Stimulated activated CD8-positive, alpha-beta memory T cell treated with anti-CD3 and anti-CD28 coated beads, Interleukin-2, amount 100 ng/mL, for 48 hours (primary cell): ENCODE results near the gene SLIT3.

ENCODE experiments used
- DNase-seq, 2 donors: peaks; one replicate each; pipeline ENCODE4 v3.0.0-alpha.2; 2020; ENCODE audit warnings: low read depth in 2 of 2

The SLIT3 gene

GRCh38 chr5:168831383-168831782 is 469.6 kb downstream of the SLIT3 start:
- no peak for DNase-seq

GRCh38 chr5:168830833-168831232 is 470.1 kb downstream of the SLIT3 start:
- DNase-seq: no peak

DNA sequence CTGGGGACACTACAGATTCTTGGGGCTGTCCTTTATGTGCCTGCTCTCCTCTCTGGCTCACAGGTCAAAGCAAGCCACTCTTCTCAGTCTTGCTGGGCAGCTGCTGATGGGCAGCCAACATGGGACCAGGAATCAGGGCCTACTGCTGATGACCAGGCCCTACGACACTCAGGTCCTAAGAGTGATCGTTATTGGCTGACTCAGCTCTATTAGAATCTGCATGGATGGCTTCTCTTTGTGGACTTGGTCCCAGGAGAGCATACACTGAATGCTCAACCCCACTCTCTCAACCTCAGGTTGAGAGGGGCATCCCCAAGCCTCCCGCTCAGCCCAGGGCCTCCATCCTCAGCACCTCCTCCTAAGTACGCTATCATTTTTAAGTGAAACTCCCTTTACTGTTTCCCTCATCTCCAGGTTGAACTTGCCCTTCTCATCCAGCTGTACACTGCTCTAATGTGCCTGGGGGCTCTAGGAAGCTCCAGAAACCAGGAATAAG is 471.0 kb downstream of the SLIT3 start:
- DNase-seq: no peak

DNA sequence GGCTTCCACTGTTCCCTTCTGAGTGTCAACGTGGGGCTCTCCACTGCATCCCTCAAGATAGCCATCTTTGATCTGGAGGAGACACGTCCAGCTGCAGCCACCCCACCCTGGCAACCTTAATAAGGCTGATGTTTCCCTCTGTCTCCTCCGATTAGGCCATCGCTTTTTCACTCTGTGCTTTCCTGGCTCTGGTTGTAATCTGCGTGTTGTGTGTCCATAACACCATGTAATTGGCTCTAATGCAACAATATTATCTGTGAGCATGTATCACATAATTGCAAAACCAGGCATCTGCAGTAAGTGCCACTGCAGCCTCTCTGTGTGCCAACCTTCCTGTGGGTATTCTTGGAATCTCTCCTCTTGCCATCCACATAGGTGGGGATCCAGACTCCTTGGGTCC is 471.9 kb downstream of the SLIT3 start:
- DNase-seq: no peak

DNA sequence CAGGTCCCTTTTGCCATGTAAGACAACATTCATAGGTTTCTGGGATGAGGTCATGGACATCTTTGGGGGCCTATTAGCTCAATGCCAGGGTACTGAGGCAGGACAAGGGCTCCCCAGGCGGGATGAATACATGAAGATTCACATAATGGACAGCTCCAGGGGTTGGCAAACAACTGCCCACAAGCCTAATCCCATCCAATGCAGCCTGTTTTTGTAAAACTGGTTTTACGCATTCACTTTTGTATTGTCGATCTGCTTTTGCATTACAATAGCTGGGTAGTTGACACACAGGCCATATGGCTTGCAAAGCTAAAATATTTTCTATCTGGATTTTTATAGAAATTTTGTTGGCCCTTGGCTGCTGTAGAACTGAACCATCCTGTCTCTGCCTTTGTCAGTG is 473.3 kb downstream of the SLIT3 start:
- DNase-seq: no peak

- DNase-seq: no peak
These were observed 474.7 kb downstream of the SLIT3 start for GRCh38 chr5:168826246-168826725.

- DNase-seq: no peak
These were observed 478.1 kb downstream of the SLIT3 start for GRCh38 chr5:168822745-168823281.

- DNase-seq: no peak
These were observed 478.6 kb downstream of the SLIT3 start for GRCh38 chr5:168822248-168822744.

- no peak for DNase-seq
These were observed 480.1 kb downstream of the SLIT3 start for GRCh38 chr5:168820874-168821273.

GRCh38 chr5:168819004-168819621 is 481.8 kb downstream of the SLIT3 start:
- no peak for DNase-seq

GRCh38 chr5:168818558-168818957 is 482.4 kb downstream of the SLIT3 start:
- no peak for DNase-seq

- no peak for DNase-seq
These were observed 483.3 kb downstream of the SLIT3 start for GRCh38 chr5:168817591-168817990.

- no peak for DNase-seq
These were observed 484.3 kb downstream of the SLIT3 start for GRCh38 chr5:168816661-168817060.

DNA sequence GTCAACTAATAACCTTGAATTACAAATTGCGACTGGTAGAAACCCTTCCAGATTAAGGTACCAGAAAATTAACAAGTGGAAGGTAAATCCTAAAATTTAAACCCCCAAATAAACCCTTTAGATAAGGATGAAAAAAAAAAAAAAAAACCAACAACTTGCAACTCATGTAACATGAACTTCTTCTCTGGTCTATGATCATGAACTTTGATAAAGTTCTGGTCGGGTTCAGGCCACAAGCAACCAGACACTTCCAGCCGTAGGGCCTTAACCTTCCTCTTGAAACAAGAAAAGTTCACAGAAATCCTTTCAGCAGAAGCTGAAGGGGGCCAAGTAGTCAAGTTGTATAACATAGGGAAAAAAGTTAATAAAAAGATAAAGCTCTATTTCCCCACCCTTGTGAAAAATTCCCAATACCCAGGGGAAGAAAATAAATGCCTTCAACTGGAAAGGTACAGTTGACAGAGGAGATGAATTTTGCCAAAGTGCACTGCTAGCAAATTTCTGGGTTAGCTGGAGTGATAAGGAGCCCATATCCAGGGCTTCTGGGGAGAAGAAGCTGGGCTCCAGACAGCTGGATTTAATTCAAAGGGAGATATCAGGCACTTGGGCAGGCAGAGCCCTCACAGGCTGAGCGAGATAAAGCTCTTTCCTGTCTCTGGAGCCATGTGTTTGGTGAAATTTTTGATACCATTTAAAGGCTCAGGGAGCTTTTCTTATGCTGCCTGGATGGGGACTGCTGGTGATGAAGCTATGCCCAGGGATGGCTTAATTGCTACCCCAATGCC is 487.6 kb downstream of the SLIT3 start:
- no peak for DNase-seq

DNA sequence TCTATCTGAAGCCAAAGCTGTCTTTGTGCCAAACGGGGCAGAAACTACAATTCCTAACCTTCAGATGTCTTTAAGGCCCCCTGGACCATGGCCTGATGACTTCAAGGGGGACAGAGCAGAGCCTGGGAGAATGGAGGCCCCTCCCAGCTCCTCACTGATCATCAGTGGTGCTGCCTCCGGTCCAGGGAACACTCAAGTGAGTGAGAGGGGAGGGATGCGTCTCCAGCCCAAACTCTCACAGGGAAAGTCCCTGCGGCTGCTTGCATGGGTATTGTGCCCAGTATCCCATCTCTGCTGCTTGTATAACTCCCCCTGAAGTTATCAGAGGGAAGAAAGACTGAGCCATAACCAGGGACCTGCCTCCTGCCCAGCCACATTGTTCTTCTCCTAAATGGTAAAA is 490.3 kb downstream of the SLIT3 start:
- DNase-seq: no peak

GRCh38 chr5:168809218-168809617 is 491.7 kb downstream of the SLIT3 start:
- no peak for DNase-seq

- no peak for DNase-seq
These were observed 492.8 kb downstream of the SLIT3 start for GRCh38 chr5:168808051-168808616.

- DNase-seq: no peak
These were observed 493.7 kb downstream of the SLIT3 start for GRCh38 chr5:168807287-168807686.

DNA sequence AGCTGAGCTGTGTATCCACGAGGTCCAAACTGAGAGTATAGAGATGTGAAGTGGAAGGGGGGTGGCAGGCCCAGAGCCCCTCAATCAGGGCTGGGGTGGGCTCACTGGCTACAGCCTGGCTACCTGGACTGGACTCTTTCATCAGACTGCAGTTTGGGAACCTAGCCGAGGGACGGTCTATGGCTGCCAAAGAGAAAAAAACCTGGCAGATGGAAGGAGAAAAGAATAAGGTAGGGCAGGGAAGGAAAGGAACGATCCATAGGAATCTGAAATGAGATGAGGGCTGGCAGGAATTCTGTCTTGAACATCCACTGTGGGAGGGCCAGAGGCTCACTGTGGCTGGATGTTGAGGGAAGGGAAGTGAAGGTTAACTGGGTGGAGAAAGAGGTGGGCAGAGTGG is 497.4 kb downstream of the SLIT3 start:
- no peak for DNase-seq

DNA sequence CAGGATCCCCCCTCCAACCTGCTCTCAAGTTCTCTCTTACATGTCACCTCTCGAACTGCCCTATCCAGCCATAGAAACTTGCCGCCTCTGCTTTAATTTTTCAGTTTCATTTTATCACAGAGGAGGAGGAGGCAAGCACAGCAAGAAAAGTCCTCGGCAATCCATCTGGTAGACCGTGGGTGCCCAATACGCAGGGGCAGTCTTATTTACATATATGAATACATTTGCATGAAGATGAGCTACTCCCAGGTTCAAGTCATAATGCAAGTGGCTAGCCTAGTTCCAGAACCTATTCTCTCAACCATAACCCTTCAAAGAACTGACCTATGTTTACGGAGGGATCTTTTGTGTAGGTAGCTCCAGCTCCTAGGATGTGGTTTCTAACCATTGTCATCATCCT is 498.6 kb downstream of the SLIT3 start:
- no peak for DNase-seq

DNA sequence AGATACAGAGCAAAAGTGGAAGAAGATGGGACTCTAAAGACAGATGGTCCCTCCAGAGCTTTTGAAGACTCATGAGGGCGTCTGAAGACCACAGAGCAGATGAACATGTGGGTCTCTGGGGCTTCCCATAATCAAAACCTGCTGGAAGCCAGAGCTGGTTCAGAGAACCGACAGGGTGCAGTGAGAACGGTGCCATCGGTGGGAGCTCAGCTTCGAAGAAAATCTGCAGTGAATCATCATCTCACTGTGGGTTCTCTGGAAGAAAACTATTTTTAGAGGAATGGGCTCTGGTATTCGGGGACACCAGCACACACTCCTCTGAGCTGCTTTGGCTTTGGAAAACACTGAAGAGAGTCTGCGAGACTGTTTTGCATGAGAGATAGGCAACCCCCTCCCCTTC is 499.4 kb downstream of the SLIT3 start:
- DNase-seq: no peak

DNA sequence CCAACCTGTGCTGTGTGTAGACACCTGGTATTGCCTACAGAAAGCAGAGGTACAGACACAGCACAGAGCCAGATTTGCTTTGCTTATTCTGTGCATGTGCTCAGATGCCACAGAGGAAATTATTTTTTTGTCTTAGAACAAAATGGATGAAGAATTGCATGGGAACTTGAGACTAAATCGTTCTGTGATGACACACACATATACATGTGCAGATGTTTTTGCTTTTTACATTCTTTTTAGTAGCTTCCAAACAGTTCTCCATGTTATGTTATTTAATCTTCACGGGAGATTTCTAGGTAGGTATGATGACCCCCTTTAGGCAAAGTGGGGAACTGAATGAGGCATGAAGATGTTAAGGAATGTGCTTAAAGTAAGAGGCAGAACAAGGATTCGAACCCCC is 500.2 kb downstream of the SLIT3 start:
- DNase-seq: no peak
